ENCODE data around the gene NDC1.
A peak's percentile ranks its signal among the peaks of the same experiment; 100 is the strongest.
"Not testable (repeated sequence)": the region's sequence is repeated elsewhere in the genome, so short reads cannot be mapped to it uniquely, and the experiment has no call there.

NDC1 gene

GRCh38 chr1:53837924-53838653 lies at the start of gene NDC1:
Gene NDC1, minus strand, starts transcription at chr1:53838296. Its CDS starts 35 bp downstream, at chr1:53838261.
- DNase-seq (ENCODE audit: low read depth): peak; percentile 98

- not testable (repeated sequence) for DNase-seq (ENCODE audit: low read depth)
These were observed 45.5 kb upstream of the NDC1 start for GRCh38 chr1:53883600-53883999.

GRCh38 chr1:53881853-53882252 lies 43.8 kb upstream of the NDC1 start:
- DNase-seq (ENCODE audit: low read depth): not testable (repeated sequence)

- peak; percentile 74 for DNase-seq (ENCODE audit: low read depth)
These were observed 40.5 kb upstream of the NDC1 start for GRCh38 chr1:53878492-53879105.

GRCh38 chr1:53875150-53875549 lies 37.1 kb upstream of the NDC1 start:
- not testable (repeated sequence) for DNase-seq (ENCODE audit: low read depth)

GRCh38 chr1:53871773-53872484 lies 33.8 kb upstream of the NDC1 start:
- DNase-seq (ENCODE audit: low read depth): no peak

- DNase-seq (ENCODE audit: low read depth): no peak
These were observed 33.1 kb upstream of the NDC1 start for GRCh38 chr1:53871221-53871620.

- no peak for DNase-seq (ENCODE audit: low read depth)
These were observed 31.5 kb upstream of the NDC1 start for GRCh38 chr1:53869454-53870117.

GRCh38 chr1:53868565-53868964 lies 30.5 kb upstream of the NDC1 start:
- DNase-seq (ENCODE audit: low read depth): peak; percentile 60

- no peak for DNase-seq (ENCODE audit: low read depth)
These were observed 24.4 kb upstream of the NDC1 start for GRCh38 chr1:53862507-53862906.

GRCh38 chr1:53860967-53861411 lies 22.9 kb upstream of the NDC1 start:
- DNase-seq (ENCODE audit: low read depth): peak; percentile 73

GRCh38 chr1:53851571-53852285 lies 13.6 kb upstream of the NDC1 start:
- DNase-seq (ENCODE audit: low read depth): no peak

GRCh38 chr1:53850082-53850673 lies 12.1 kb upstream of the NDC1 start:
- DNase-seq (ENCODE audit: low read depth): no peak

- no peak for DNase-seq (ENCODE audit: low read depth)
These were observed 9.9 kb upstream of the NDC1 start for GRCh38 chr1:53847980-53848379.

- no peak for DNase-seq (ENCODE audit: low read depth)
These were observed 4.3 kb upstream of the NDC1 start for GRCh38 chr1:53842347-53842746.

GRCh38 chr1:53838654-53838974 lies 518 bp upstream of the NDC1 start:
- DNase-seq (ENCODE audit: low read depth): no peak

GRCh38 chr1:53837646-53837923 lies 511 bp downstream of the NDC1 start:
- DNase-seq (ENCODE audit: low read depth): no peak

GRCh38 chr1:53835491-53835890 lies 2.6 kb downstream of the NDC1 start:
- peak; percentile 84 for DNase-seq (ENCODE audit: low read depth)

GRCh38 chr1:53834776-53835175 lies 3.3 kb downstream of the NDC1 start:
- no peak for DNase-seq (ENCODE audit: low read depth)

GRCh38 chr1:53833393-53833792 lies 4.7 kb downstream of the NDC1 start:
- no peak for DNase-seq (ENCODE audit: low read depth)

GRCh38 chr1:53826367-53826766 lies 11.7 kb downstream of the NDC1 start:
- peak; percentile 33 for DNase-seq (ENCODE audit: low read depth)

- DNase-seq (ENCODE audit: low read depth): no peak
These were observed 12.8 kb downstream of the NDC1 start for GRCh38 chr1:53825306-53825705.

Measured in ELR (cell line).